Heart left ventricle (tissue), 16 donors: ENCODE measurements around the gene BIRC2. TPM values are rescaled to one million over a fixed set of nuclear protein-coding genes. Genes with fewer than 3 reads are reported as not detected.
"Not testable (repeated sequence)": the region's sequence is repeated elsewhere in the genome, so short reads cannot be mapped to it uniquely, and the experiment has no call there.

Experiments used
- ATAC-seq, 4 donors: fragments of 200-7000 bp; cut with Tn5 transposase; one replicate each; pipeline ENCODE4 v1.9.1; 2020 to 2022; ENCODE audit warnings: moderate library complexity in 4 of 4, mild to moderate bottlenecking in 3 of 4, moderate number of reproducible peaks in 1 of 4
- DNase-seq, 5 donors: peaks; one replicate each; pipeline ENCODE4 v3.0.0-alpha.2; 2020
- H3K27ac ChIP-seq, 12 donors: fragments of 200-600 bp; sonication (generic) in 4 of 12; one replicate each; pipeline versions ENCODE4 v1.5.0 to v1.8.0; 2016 to 2022; ENCODE audit warnings: mild to moderate bottlenecking in 2 of 12
- H3K27me3 ChIP-seq, 9 donors: fragments of 200-600 bp; sonication (generic) in 2 of 9; one replicate each; pipeline versions ENCODE4 v1.5.1 to v1.8.0; 2016 to 2022; ENCODE audit warnings: mild to moderate bottlenecking in 3 of 9
- H3K36me3 ChIP-seq, 9 donors: fragments of 200-600 bp; sonication (generic) in 2 of 9; one replicate each; pipeline versions ENCODE4 v1.5.0 to v1.8.0; 2018 to 2022; ENCODE audit warnings: mild to moderate bottlenecking in 2 of 9
- H3K4me1 ChIP-seq, 12 donors: fragments of 200-600 bp; sonication (generic) in 4 of 12; one replicate each; pipeline versions ENCODE4 v1.5.0 to v1.8.0; 2016 to 2022; ENCODE audit warnings: mild to moderate bottlenecking in 3 of 12
- H3K4me3 ChIP-seq, 12 donors: fragments of 200-600 bp; sonication (generic) in 4 of 12; one replicate each; pipeline versions ENCODE4 v1.5.0 to v1.8.0; 2017 to 2022; ENCODE audit warnings: mild to moderate bottlenecking in 9 of 12, moderate library complexity in 4 of 12
- H3K9me3 ChIP-seq, 12 donors: fragments of 200-600 bp; sonication (generic) in 4 of 12; one replicate each; pipeline versions ENCODE4 v1.5.0 to v1.8.0; 2016 to 2022; ENCODE audit warnings: mild to moderate bottlenecking in 1 of 12
- CTCF ChIP-seq, 12 donors: fragments of 200-600 bp; sonication (generic) in 4 of 12; IDR thresholded peaks; one replicate each; pipeline versions ENCODE4 v1.5.0 to v1.8.0; 2018 to 2022; ENCODE audit warnings: antibody characterized with exemption in 12 of 12, mild to moderate bottlenecking in 5 of 12
- POLR2A ChIP-seq, 2 donors: fragments of 450-650 bp; IDR thresholded peaks; one replicate each; pipeline ENCODE4 v1.6.1; 2017; ENCODE audit warnings: antibody characterized with exemption in 2 of 2, mild to moderate bottlenecking in 2 of 2, moderate library complexity in 2 of 2
- WGBS, 4 donors: extraction: QIAGEN DNeasy Blood & Tissue Kit in 2 of 4; methylation state at CpG; one replicate each; pipeline versions ENCODE4 v1.1.5 to v1.1.7; 2013 to 2018; 5-methylcytosine and 5-hydroxymethylcytosine counted together
- intact Hi-C, 10 donors: fragments of 100-400 bp; cut with DNase I; formaldehyde crosslinking; loops; one replicate each; pipeline versions ENCODE4 v1.11.1 to v1.14.2; 2022
- long read RNA-seq, 3 donors: library from polyadenylated mRNA; unstranded; transcript quantifications; one replicate each; pipeline ENCODE4 v2.0.0, GENCODE V29; 2020 to 2021
- polyA plus RNA-seq, 2 donors: library from polyadenylated mRNA; stranded (reverse); fragments of 200-250 nt; gene quantifications; one replicate each; pipeline ENCODE4 v1.2.3, GENCODE V29; 2013
- total RNA-seq, 9 donors: library from RNA; depleted of rRNA in 2 of 9; stranded (reverse); fragments of >200 nt in 2 of 9; fragmentation: NEBNext Ultra II Directional in 3 of 9; extraction: Animal tissue kit (Norgen Biotek cat#: 25700) in 3 of 9; gene quantifications; one replicate each; pipeline versions ENCODE4 v1.1.0 to v1.2.4, GENCODE V29; 2016 to 2023
- donor health status: ischemic (EF 13 %, LVEDD 7.1; RV severe dilation, severe dysfunction).
- donor health status: healthy with polysubstance abuse.
- donor health status: DM: no; HTN: yes; CAD: no.
- donor health status: DM: no; HTN: no; CAD: no.
- donor health status: ischemic (EF 25% LVEDD 6.9; RV normal size, moderate dysfunction).
- donor health status: ischemic (EF 25% LVEDD 5.7; RV mildly dilated, moderate dysfunction).
- donor health status: healthy.
- donor health status: DM: yes; HTN: yes; CAD: no.
- donor health status: ischemic (EF 35%, LVEDD 5.7; RV mildly dilated, moderate dysfunction).
- donor health status: nonischemic (EF 11% LVEDD 7.7; RV severe dilation, severe dysfunction).
- donor health status: DM: yes; HTN: yes; CAD: no.
- donor health status: PGD.
- donor health status: ischemic (EF 29% LVEDD 5.4; RV normal size, mild dysfunction).
- donor health status: nonischemic (EF 23%, LVEDD 6.1; RV moderate dilation, normal function).

Gene BIRC2
- total RNA-seq (10 to 100 TPM; 24.1 to 39.9 (median 32.7) TPM), polyA plus RNA-seq (10 to 100 TPM; 17.9 to 34.1 TPM)
- long read RNA-seq, donor 1, full-length matches to known transcripts = 32 of 42 reads
- long read RNA-seq, donor 1, partial matches to known transcripts = 6 of 42 reads
- long read RNA-seq, donor 1, other reads (novel, unspliced or antisense) = 4 of 42 reads
- long read RNA-seq, donor 2, full-length matches to known transcripts = 95 of 132 reads
- long read RNA-seq, donor 2, partial matches to known transcripts = 23 of 132 reads
- long read RNA-seq, donor 2, other reads (novel, unspliced or antisense) = 14 of 132 reads
- long read RNA-seq, donor 3, full-length matches to known transcripts = 44 of 52 reads
- long read RNA-seq, donor 3, partial matches to known transcripts = 3 of 52 reads
- long read RNA-seq, donor 3, other reads (novel, unspliced or antisense) = 5 of 52 reads

DNA sequence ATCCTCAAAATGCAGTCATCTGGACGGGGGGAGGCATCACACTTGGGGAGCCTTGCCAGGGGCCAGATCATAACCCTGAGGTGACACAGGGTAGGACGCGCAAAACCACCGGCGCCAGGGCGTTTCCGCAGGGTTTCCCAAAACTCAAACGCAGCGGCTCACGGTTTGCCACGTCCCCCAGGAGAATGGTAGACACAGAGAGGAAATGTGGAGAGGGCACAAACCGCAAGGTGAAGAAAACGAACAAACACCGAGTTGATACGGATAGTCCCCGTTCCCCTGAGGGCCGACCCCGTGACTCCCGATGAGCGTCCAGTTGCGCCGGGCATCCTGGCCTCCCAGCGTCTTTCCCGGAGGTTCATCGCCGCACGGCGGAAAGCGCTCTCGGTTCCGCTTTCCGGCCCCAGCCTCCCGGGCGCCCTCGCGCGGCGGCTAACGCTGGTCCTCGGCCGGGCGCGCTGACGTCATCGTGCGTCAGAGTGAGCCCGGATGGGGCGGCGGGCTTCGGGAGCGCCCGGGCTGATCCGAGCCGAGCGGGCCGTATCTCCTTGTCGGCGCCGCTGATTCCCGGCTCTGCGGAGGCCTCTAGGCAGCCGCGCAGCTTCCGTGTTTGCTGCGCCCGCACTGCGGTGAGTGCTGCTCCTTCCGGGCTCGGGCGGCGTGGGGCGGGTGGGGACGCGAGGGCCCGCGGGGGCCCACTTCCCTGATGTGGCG, at the start of gene BIRC2:
Gene BIRC2, plus strand, starts transcription at position 467 of the 714 bp plus-strand sequence. CDS start 2,641 bp downstream, outside the sequence.
- intact Hi-C loops = loop anchor here in 8 of 10 donors (1.0 to 10.0 kb wide), 13 partner anchors 34 to 435 kb away; partner anchors contain the start of genes TMEM123 (in 4 of the 8) and YAP1 (in 1 of the 8)
- no peaks in the 10 kb centered on the region for H3K9me3 ChIP-seq
- ATAC-seq = peak; percentile 91 to 98 (median 98)
- H3K4me3 ChIP-seq = peak within 1 kb of the TSS; percentile 56 to 94 (median 87)
- peak within 1 kb of the TSS; percentile 95 to 100 (median 98) for H3K27ac ChIP-seq
- no peaks in the 10 kb centered on the region for H3K27me3 ChIP-seq
- TF ChIP-seq POLR2A (IDR thresholded peaks at IDR 0.05) (peak; percentile 54 to 79), CTCF (IDR thresholded peaks at IDR 0.05) (peak; percentile 64 to 88 (median 76))
- peak; percentile 95 to 98 (median 96) for DNase-seq
- H3K36me3 ChIP-seq = peaks cover 0 to 29% (median 16%) of the 10 kb centered on the region in 9 donors
- 0 to 1% (median 0%) methylated on average over 43 to 77 of the region's 77 CpGs for WGBS, 4 donors
- H3K4me1 ChIP-seq = peaks cover 0 to 38% (median 30%) of the 10 kb centered on the region in 12 donors

- WGBS, 4 donors = 69 to 86% (median 75%) methylated on average over 1 to 2 of the region's 2 CpGs
- peaks cover 0 to 14% (median 3%) of the 10 kb centered on the region in 12 donors for H3K9me3 ChIP-seq
- H3K27me3 ChIP-seq, H3K36me3 ChIP-seq, DNase-seq, H3K27ac ChIP-seq, H3K4me3 ChIP-seq, ATAC-seq, intact Hi-C loops: not testable (repeated sequence)
- peaks cover 0 to 34% (median 0%) of the 10 kb centered on the region in 12 donors for H3K4me1 ChIP-seq
Measured at GRCh38 chr11:102300837-102301236, 46.2 kb upstream of the BIRC2 start.

- no peaks in the 10 kb centered on the region for H3K27me3 ChIP-seq
- ATAC-seq (no peak), DNase-seq (no peak)
- H3K27ac ChIP-seq = no peak overlapping the region
- intact Hi-C loops = no loop called here
- TF ChIP-seq CTCF (IDR thresholded peaks at IDR 0.05) (no peak), POLR2A (IDR thresholded peaks at IDR 0.05) (no peak)
- 71 to 89% (median 77%) methylated on average over 1 of the region's 1 CpG for WGBS, 4 donors
- peaks cover 0 to 14% (median 3%) of the 10 kb centered on the region in 12 donors for H3K9me3 ChIP-seq
- H3K4me1 ChIP-seq = peaks cover 0 to 47% (median 2%) of the 10 kb centered on the region in 12 donors
- H3K4me3 ChIP-seq = no peak overlapping the region
- H3K36me3 ChIP-seq = no peaks in the 10 kb centered on the region
Measured at GRCh38 chr11:102302241-102302640, 44.8 kb upstream of the BIRC2 start.

- ATAC-seq (no peak), DNase-seq (no peak)
- intact Hi-C loops = no loop called here
- H3K27me3 ChIP-seq = no peaks in the 10 kb centered on the region
- peaks cover 0 to 14% (median 3%) of the 10 kb centered on the region in 12 donors for H3K9me3 ChIP-seq
- H3K36me3 ChIP-seq = no peaks in the 10 kb centered on the region
- H3K27ac ChIP-seq = no peak overlapping the region
- TF ChIP-seq POLR2A (IDR thresholded peaks at IDR 0.05) = no peak
- no peak for TF ChIP-seq CTCF (IDR thresholded peaks at IDR 0.05)
- H3K4me3 ChIP-seq = no peak overlapping the region
- WGBS, 4 donors = 92 to 96% (median 94%) methylated on average over 4 of the region's 4 CpGs
- peaks cover 0 to 54% (median 2%) of the 10 kb centered on the region in 12 donors for H3K4me1 ChIP-seq
Measured at GRCh38 chr11:102304686-102305085, 42.3 kb upstream of the BIRC2 start.
